SHP77 treated with DMSO at 0.1 percent for 48 hours (cell line): ENCODE measurements around the gene MIB2.
"Not testable (repeated sequence)": the region's sequence is repeated elsewhere in the genome, so short reads cannot be mapped to it uniquely, and the experiment has no call there.

Experiments
- DNase-seq: peaks from one replicate; lab custom pipeline; 2025; lab: John Stamatoyannopoulos, UW

The MIB2 gene

DNA sequence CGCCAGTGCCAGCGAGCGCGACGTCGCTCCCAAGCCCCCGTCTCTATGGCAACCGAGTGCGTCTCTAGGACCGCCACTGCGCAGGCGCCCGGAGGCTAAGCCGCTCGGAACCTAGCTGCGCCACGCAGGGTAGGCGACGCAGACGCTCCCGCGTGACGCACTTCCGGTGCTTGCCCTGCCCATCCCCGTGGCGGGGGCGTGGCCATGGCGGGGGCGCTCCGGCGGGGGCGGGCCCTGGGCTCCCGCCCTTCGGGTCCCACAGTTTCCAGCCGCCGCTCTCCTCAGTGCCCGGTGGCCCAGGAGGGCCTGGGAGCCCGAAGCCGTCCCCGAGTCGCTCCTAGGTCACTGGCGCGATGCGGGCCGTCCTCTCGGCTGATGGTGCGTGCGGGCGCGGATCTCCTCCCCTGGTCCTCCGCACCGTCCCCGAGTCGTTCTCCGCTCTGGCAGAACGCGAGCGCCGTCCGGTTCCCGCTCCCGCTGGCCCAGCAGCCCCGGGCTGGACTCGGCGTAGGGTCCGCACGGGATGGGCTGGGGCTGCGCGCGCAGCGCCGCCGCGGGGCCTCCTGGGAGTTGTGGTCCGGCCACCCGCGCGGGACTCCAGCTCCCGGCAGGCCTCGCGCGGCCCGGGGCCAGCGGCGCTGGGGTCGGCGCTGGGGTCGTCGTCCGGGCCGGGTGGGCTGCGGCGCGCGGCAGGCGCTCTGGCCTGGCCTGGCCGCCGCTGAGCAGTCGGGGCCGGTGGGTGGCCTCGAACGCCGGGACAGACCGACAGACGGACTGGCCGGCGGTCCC lies at the start of gene MIB2:
MIB2 (plus strand) TSS at position 245 of the 789 bp plus-strand sequence. CDS start 7,953 bp downstream, outside the sequence.
- peak; percentile 83 for DNase-seq

DNA sequence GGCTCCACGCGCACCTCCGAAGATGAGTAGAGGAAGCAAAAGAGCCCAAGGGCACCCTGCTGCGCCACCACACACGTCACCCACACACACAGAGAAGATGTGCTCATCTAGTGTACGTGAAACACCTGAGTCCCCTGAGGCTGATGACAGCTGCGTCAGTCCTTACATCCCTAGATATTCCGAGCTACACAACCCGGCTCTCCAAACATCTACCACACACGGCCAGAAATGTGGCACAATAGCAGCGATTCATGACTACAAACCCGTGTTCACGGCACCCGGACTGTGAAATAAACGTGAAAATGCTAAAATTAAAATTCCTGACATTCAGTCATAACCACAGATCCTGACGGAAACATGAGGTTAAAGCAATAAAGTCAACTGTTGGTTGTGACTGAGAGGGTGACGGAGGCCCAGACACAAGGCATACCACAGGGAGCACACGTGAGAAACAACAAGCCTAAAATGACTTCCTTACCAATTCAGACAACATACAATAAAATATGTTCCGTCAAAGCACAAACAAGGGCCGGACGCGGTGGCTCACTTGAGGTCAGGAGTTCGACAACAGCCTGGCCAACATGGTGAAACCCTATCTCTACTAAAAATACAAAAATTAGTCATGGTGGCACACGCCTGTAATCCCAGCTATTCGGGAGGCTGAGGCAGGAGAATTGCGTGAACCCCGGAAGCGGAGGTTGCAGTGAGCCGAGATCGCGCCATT lies 48.0 kb upstream of the MIB2 start:
- no peak for DNase-seq

DNA sequence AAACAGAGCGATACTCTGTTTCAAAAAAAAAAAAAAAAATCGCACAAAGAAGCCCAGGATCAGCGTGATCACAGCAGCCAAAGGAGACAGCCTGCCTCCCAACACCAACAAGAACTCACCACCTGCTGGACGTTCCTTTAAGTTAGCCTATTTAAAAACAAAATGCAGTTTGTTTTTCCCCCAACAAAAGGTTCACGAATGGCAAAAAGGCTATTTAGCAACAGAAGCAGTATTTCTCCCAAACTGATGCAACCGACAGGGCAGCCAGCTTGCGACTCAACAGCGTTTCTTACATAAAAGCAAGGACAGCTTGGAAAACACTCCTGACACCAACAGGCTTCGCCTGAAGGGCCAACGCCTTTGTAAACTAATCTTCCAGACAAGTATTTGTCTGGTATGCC lies 47.4 kb upstream of the MIB2 start:
- no peak for DNase-seq

DNA sequence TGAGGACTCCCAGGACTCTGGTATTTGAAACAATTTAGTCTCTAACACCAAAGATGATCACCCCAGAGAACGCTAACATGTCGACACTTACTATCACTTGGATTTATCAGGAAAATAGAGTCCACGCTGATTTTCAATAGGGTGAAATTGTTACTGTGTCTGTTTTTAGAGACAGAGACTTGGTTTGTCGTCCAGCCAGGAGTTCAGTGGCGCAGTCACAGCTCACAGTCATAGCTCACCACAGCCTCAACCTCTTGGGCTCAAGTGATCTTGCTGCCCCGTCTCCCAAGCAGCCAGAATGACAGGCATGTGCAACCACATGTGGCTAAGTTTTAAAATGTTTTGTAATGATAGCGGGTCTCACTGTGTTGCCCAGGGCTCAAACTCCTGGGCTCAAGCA lies 46.0 kb upstream of the MIB2 start:
- DNase-seq: no peak

DNA sequence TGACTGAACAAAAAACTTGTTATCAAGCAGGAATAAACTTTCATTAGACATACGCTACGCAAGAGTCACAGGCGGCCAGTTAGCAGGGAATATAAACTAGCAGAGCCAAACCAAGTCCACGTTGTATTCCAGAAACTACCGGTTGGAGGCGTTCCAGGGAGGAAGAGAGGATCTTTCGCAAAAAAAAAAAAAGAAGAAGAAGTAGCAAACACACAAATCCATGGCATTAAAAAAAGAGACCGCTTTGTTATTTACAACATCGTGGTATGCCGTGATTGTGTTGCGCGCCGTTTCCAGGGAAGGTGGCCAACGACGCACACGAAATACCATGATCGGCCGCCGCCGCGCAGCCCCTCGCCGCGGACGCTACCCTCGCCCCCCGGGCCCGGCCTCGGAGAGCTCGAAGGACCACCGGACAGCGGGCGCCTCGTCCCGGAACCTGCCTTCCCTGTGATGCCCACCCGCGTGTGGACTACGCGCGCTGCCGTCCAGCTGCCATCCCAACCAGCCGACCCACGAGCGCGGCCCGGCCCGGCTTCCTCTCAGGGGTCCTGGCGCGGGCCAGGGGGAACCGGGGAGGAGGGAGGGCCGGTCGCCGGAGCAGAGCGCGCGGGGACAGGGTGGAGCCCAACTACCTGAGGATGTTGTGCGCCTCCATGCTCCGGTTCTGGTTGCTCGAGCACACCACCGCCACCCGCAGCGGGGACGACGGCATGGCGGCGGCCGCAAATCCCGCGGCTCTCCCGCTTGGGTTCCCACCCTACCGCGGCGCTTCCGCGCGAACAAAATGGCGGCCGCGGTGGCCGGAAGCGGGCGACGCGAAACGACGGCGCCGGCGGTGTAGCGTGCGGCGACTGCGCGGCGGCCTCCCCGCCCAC lies 41.2 kb upstream of the MIB2 start:
- peak; percentile 46 for DNase-seq

DNA sequence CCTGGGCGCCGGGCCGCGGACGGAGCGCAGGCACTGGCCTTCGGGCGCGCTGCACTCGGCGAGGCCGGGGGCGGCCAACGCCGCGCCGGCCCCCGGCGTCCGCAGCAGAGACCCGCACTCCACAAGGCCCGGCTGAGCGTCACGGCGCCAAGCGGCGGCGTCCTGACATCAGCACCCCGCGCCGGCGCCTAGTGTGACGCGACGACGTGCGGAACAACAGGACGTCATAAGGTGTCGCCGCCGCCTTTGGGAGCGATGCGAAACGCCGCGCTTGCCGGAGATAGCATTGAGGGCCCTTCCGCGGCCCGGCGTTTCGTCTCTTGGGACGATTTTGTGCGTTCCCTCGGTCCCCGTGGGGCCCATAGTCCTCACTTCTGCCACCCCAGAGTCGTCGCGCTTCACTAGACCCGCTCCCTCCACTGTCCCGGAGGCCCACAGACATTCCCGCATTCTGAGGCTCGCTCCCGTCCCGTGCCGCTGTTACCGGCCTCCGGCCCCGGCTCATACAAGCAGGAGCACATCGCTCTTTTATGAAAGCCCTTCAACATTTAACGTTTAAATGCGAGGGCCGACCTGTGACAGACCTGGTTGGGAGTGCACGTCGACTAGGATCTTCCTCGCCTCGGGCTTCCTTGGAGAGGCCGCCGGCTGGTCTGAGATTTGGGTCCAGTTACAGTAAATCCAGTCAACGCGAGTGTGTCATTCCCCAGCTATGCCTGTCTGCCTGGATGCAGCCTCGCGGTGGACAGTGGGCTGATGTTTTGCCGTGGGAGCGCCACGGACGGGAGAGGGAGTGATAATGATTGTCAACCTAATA lies 40.4 kb upstream of the MIB2 start, which contains the start of gene SSU72:
SSU72 (minus strand) TSS at position 143 of the 817 bp plus-strand sequence. CDS start 306 bp downstream, outside the sequence.
- DNase-seq: peak; percentile 63

DNA sequence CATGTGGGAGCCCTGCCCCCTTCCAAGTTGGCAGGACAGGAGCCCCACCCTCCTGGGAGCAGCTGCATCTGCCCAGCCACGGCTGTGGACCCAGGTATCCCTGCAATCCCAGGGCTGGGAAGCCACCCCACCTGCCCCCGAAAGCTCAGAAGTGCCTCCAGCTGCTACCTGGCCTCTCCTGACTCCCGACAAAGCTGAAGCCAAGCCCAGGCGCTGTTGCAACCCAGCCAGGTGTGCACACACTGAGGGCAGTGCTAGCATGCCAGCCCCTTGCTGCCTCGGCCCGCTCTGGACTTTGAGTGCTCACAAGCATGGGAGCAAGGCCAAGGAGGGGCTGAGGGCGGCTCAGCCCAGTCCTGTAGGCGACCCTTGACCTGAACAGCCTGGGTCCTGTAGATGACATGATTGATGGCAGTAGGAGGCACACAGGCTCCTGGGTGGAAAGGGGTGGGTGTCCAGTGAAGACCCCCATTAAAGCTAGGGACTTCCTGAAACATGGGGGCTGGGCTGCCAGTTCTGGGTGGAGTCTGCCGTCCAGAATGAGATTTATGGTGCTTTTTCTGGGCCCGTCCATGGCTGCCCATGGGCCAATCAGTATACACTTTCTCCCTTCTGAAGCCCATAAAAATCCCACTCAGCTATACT lies 37.8 kb upstream of the MIB2 start:
- no peak for DNase-seq

DNA sequence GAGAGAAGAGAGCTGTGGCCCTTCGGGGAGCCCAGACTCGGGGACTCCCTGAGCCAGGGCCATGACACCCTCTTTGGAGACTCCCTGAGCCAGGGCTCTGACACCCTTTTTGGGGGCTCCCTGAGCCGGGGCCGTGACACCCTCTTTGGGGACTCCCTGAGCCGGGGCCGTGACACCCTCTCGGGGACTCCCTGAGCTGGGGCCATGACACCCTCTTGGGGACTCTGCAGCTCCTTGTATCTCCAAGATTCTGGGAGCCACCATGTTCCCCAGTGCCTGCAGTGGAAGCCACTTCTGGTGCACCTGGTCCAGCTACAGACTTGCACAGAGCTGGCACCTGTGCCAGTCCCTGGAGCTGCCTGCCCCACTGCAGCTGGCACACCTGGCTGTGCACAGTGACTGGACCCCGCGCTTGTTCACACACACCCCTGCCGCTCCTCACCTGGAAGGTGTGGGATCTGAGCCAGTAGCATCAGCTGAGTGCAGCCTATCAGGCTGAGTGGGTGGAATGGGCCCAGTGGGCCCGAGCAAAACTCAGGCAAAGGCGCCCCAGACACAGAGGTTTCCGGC lies 36.8 kb upstream of the MIB2 start:
- no peak for DNase-seq

DNA sequence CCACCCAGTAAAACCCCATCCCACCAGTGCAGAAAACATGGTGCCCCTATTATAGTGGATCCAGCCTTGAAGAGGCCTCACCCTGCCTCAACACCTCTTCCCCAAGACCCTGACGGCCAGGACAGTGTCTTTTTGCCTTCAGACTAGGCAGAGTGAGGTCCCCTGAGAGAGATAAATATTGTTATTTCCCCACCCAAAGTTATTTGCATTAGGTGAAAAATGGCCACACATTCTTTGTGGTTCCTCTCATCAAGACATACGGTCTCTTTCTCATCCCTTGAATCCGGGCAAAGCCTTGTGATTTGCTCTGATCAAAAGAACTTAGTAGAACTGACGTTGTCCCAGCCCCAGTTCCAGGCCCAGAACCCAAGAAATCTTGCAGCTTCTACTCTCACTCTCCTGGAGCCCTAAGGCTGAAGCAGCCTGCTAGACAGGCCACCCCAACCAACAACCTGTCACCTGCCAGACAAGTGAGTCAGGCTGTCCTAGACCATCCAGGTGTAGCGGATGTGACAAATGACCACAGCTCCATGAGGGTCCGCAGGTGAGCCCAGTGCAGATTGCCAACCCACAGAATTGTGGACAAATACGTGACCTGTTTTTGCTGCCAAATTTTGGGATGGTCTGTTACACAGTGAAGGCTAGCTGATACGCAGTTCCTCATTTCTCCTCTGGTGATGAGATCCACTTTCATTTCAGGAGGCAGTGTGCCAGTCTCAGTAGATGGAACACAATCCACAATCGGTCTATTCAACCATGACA lies 32.5 kb upstream of the MIB2 start:
- DNase-seq: no peak

DNA sequence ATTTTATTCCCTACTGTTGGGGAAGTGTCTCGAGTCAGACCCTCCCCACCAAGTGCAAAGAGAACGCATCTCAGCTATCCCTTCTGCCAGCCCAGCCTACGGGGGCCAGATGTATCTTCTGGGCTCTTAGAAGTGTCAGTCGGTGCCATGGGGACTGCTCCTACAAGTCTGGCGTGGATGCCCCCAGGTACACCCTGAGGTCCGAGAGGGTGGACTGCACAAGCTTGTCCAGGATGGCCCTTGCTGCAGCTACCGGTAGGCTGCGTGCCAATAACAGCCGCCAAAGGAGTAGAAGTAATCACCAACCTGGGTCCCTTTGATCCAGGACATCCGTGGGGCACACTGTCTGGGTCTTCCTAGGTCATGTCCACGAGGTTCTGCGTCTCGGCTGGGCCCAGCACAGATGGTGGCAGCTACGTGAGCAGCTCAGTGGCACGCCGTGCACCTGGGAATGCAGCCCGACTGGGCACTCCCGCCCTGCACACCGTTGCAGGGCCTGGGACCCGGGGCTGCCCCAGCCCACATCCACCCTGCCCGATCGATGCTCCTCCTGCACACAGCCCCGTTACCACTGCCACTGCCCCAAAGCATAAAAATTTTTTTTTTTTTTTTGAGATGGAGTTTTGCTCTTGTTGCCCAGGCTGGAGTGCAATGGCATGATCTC lies 31.8 kb upstream of the MIB2 start:
- DNase-seq: no peak

DNA sequence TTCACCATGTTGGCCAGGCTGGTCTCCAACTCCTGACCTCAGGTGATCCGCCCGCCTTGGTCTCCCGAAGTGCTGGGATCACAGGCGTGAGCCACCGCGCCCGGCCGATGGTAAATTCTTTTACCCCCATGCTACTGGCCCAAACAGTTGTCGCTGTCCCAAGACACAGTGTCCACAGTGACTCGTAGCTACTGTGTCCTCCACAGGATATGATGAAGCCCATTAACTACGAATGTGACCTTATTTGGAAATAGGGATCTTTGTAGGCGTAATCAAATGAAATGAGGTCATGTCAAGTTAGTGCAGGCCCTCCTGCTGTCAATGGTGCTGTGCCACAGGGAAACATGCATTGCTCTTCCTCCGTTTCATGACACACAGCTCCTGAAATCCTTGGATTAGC lies 23.8 kb upstream of the MIB2 start:
- DNase-seq: no peak

DNA sequence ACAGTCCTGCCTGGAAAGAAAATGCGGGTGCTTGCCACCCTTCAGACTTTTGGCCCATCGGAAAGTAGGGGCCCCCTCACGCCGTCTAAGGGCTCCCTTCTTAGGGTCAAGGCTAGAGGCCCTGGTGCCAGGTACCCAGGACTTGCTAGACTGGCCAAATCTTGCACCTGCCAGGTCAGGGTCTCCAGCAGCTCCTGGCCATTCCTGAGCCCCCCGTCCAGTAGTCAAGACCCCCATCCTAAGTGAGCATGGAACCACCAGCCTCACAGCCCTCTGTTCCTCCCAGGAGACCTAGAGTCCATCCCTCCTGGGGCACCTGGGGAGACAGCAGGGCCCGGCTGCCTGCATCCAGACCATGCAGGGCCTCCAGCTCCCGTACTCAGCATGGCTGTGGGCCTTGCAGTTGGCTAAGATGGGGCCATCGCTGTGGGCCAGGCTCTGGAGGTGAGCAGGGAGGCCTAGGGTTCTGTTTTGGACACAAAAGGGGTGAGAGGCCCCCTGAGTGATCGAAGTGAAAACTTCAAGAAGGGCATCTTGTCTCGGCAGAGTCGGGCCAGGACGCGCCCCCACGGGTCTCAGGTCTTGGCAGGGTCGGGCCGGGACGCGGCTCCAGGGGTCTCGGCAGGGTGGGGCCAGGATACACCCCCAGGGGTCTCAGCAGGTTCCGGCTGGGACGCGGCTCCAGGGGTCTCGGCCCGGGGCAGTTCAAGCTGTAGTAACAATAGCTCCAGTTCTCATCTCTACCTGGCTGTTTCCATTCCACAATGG lies 21.3 kb upstream of the MIB2 start:
- no peak for DNase-seq

DNA sequence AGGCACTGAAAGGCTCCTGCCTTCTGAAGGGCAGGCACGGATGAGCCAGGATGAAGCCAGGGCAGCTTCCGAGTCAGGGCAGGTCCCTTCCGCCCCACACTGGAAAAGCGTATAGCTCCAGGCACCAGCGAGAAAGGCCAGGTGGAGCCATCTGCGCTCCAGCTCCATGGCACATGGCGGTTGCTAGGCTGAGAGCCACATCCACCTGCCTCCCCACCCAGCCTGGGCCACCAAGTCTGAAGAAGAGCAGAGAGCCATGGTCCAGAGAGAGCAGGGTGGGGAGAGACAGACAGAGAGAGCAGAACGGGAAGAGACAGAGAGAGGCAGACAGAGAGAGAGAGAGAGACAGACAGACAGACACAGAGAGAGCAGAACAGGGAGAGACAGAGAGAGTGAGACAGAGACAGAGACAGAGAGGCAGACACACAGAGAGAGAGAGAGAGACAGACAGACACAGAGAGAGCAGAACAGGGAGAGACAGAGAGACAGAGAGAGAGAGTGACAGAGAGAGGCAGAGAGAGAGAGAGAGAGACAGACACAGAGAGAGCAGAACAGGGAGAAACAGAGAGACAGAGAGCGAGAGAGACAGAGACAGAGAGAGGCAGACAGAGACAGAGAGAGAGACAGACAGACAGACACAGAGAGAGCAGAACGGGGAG lies 20.6 kb upstream of the MIB2 start:
- DNase-seq: no peak

DNA sequence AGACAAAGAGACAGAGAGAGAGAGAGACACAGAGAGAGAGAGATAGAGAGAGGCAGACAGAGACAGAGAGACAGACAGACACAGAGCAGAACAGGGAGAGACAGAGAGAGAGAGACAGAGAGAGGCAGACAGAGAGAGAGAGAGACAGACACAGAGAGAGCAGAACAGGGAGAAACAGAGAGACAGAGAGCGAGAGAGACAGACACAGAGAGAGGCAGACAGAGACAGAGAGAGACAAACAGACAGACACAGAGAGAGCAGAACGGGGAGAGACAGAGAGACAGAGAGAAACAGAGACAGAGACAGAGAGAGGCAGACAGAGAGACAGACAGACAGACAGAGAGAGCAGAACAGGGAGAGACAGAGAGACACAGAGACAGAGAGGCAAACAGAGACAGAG lies 20.0 kb upstream of the MIB2 start:
- not testable (repeated sequence) for DNase-seq

DNA sequence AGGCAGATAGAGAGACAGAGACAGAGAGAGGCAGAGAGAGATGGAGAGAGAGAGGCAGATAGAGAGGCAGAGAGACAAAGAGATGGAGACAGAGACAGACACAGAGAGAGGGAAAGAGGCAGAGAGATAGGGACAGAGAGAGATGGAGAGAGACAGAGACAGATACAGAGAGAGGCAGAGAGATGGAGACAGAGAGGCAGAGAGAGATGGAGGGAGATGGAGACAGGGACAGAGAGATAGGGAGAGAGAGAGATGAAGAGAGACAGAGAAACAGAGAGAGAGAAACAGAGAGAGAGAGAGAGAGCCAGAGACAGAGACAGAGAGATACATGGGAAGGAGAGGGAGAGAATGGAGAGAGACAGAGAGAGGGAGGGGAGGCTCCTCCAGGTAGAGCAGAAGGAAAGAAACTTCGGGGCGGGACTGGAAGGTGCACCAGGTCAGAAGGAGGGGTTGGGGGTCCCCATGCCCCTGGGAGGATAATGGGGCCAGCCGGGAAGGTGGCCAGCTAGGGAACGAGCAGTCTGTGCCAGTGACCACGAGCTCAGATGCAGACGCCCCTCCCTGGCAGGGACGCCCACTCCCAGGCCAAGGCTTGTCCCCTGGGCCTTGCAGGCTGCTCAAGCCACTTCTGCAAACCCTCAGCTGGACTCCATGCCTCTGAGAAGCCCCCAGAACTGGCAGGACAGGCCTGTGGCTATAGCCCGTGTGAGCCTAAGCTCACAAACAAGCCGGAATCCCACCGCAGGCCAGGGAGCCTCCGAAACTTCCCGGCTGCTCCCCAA lies 18.6 kb upstream of the MIB2 start:
- DNase-seq: no peak

DNA sequence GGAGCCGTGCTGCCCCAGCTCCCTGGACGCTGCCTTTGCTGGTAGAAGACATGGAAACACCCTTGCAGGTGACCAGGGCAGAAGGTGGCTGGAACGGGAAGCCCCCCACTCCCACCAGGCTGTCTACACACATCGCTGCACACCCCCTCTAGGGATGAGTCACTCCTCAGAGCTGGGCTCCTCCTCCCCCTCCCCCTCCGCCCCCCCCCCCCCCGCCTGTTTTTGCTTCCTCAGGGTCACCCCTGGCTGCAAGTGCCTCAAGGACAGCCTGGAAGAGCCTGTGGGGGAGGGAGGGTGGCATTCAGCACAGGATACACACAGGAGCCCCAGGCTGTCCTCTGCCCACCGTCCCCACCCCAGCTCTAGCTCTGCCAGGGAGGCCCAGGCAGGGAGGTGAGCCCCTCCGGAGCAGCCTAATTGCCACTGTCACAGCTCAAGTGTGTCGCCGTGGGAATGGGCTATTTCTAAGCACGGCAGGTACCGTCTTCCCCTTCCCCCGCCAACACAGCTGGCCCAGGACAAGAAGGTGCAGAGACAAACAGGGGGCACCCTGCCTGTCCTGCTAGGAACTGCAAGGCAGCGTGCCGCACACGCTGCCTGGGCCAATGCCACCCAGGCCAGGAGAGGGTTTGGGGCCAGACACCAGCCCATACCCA lies 17.9 kb upstream of the MIB2 start:
- DNase-seq: no peak
